Stomach (tissue), 9 donors: Measurements from ENCODE around the gene FNDC11. TPM values are rescaled to one million over a fixed set of nuclear protein-coding genes. Genes with fewer than 3 reads are reported as not detected.

Experiments used
- DNase-seq, 2 donors: peaks; one replicate each; pipeline versions ENCODE4 v3.0.0 to v3.0.0-alpha.2; 2013 to 2019
- H3K27ac ChIP-seq, 5 donors: fragments of 200-600 bp in 4 of 5; sonication (generic) in 4 of 5; one replicate each; pipeline ENCODE4 v1.5.1; 2013 to 2019; ENCODE audit warnings: mild to moderate bottlenecking in 1 of 5, moderate library complexity in 1 of 5
- H3K27me3 ChIP-seq, 3 donors: fragments of 200-600 bp; sonication (generic); one replicate each; pipeline ENCODE4 v1.5.1; 2017 to 2019; ENCODE audit warnings: mixed run types in 1 of 3
- H3K36me3 ChIP-seq, 4 donors: fragments of 200-600 bp; sonication (generic); 1 replicate in 3 of 4; 2 replicates in 1 of 4; pipeline ENCODE4 v1.5.1; 2016 to 2019
- H3K4me1 ChIP-seq, 4 donors: fragments of 200-600 bp; sonication (generic); one replicate each; pipeline ENCODE4 v1.5.1; 2016 to 2019
- H3K4me3 ChIP-seq, 4 donors: fragments of 200-600 bp; sonication (generic) in 3 of 4; one replicate each; pipeline ENCODE4 v1.5.1; 2016 to 2019; ENCODE audit warnings: mild to moderate bottlenecking in 1 of 4
- H3K9me3 ChIP-seq, 4 donors: fragments of 200-600 bp; sonication (generic); one replicate each; pipeline ENCODE4 v1.5.1; 2016 to 2019
- CTCF ChIP-seq, 7 experiments: fragments of 450-650 bp in 4 of 7; fragments of 200-600 bp in 3 of 7; sonication (generic) in 3 of 7; IDR thresholded peaks; one replicate each; pipeline ENCODE4 v1.5.1; 2016 to 2019; ENCODE audit warnings: antibody characterized with exemption in 7 of 7, control low read depth in 2 of 7, mild to moderate bottlenecking in 1 of 7
- EP300 ChIP-seq: sonication (generic); formaldehyde crosslinking; IDR thresholded peaks from one replicate; pipeline ENCODE4 v1.6.1; 2017; ENCODE audit warnings: antibody characterized with exemption
- POLR2A ChIP-seq, 4 donors: fragments of 450-650 bp; IDR thresholded peaks; one replicate each; pipeline ENCODE4 v1.6.1; 2016; ENCODE audit warnings: antibody characterized with exemption in 4 of 4, control low read depth in 2 of 4, mild to moderate bottlenecking in 1 of 4, moderate library complexity in 1 of 4
- POLR2AphosphoS5 ChIP-seq, 3 donors: sonication (generic); formaldehyde crosslinking; IDR thresholded peaks; one replicate each; pipeline ENCODE4 v1.6.1; 2016; ENCODE audit warnings: antibody characterized with exemption in 3 of 3
- WGBS, 5 donors: extraction: QIAGEN DNeasy Blood & Tissue Kit in 3 of 5; methylation state at CpG; one replicate each; pipeline versions ENCODE4 v1.1.5 to v1.1.7; 2013 to 2018; 5-methylcytosine and 5-hydroxymethylcytosine counted together
- intact Hi-C: fragments of 100-400 bp; cut with DNase I; formaldehyde crosslinking; loops from one replicate; pipeline ENCODE4 v1.15.1; 2023; ENCODE audit warnings: low total_unique reads
- polyA plus RNA-seq, 3 donors: library from polyadenylated mRNA; stranded (reverse); fragments of 200-250 nt; gene quantifications; one replicate each; pipeline ENCODE4 v1.2.3, GENCODE V29; 2013
- total RNA-seq, 5 donors: library from RNA; depleted of rRNA; stranded (reverse); fragments of >200 nt; gene quantifications; one replicate each; pipeline versions ENCODE4 v1.1.0 to v1.2.3, GENCODE V29; 2014 to 2016
- donor health status: healthy with polysubstance abuse.
- donor health status: Bipolar disorder and iron deficiency.
- donor health status: healthy.

The FNDC11 gene
- total and polyA plus RNA-seq, 8 donors: 0.25 to 3.1 (median 0.55) TPM; not detected in 3

- intact Hi-C loops: no loop called here
These were observed 661 bp downstream of the FNDC11 start for GRCh38 chr20:63554361-63555278.

GRCh38 chr20:63555661-63556381 is 1.9 kb downstream of the FNDC11 start:
- peaks cover 8 to 23% (median 22%) of the 10 kb centered on the region in 4 donors for H3K4me1 ChIP-seq
- H3K4me3 ChIP-seq: no peak overlapping the region
- peaks cover 0 to 34% (median 0%) of the 10 kb centered on the region in 3 donors for H3K27me3 ChIP-seq
- intact Hi-C loops: no loop called here
- no peak for TF ChIP-seq POLR2AphosphoS5 (IDR thresholded peaks at IDR 0.05)
- TF ChIP-seq POLR2A (IDR thresholded peaks at IDR 0.05): no peak
- TF ChIP-seq EP300: no peak
- no peak for TF ChIP-seq CTCF (IDR thresholded peaks at IDR 0.05)
- no peak for DNase-seq
- no peaks in the 10 kb centered on the region for H3K9me3 ChIP-seq
- no peak overlapping the region for H3K27ac ChIP-seq
- 89 to 95% (median 93%) methylated on average over 22 to 45 of the region's 45 CpGs for WGBS, 5 donors
- peaks cover 21 to 32% (median 27%) of the 10 kb centered on the region in 4 donors for H3K36me3 ChIP-seq

More at GRCh38 chr20:63554361-63555278, 661 bp downstream of the FNDC11 start:
- peaks cover 0 to 46% (median 0%) of the 10 kb centered on the region in 3 donors for H3K27me3 ChIP-seq
- peak in 1 of 2 donors; percentile 66 for DNase-seq
- H3K27ac ChIP-seq: peak overlapping the region in 4 of 5 donors; percentile 37 to 60 (median 52)
- 52 to 77% (median 64%) methylated on average over 29 to 38 of the region's 38 CpGs for WGBS, 5 donors
- H3K4me1 ChIP-seq: peaks cover 8 to 23% (median 22%) of the 10 kb centered on the region in 4 donors
- TF ChIP-seq EP300 (no peak), POLR2AphosphoS5 (IDR thresholded peaks at IDR 0.05) (no peak), CTCF (IDR thresholded peaks at IDR 0.05) (no peak), POLR2A (IDR thresholded peaks at IDR 0.05) (no peak)
- no peaks in the 10 kb centered on the region for H3K9me3 ChIP-seq
- peak overlapping the region; percentile 54 to 73 (median 59) for H3K4me3 ChIP-seq
- H3K36me3 ChIP-seq: peaks cover 10 to 20% (median 15%) of the 10 kb centered on the region in 4 donors

- 70 to 77% (median 76%) methylated on average over 20 to 23 of the region's 23 CpGs for WGBS, 5 donors
- TF ChIP-seq POLR2A (IDR thresholded peaks at IDR 0.05): no peak
- TF ChIP-seq EP300: no peak
- no peak for TF ChIP-seq CTCF (IDR thresholded peaks at IDR 0.05)
- TF ChIP-seq POLR2AphosphoS5 (IDR thresholded peaks at IDR 0.05): no peak
These were observed 3.0 kb downstream of the FNDC11 start for GRCh38 chr20:63556873-63557478.

GRCh38 chr20:63557481-63557891 is 3.5 kb downstream of the FNDC11 start:
- Histone ChIP-seq H3K9me3 (no peaks in the 10 kb centered on the region), H3K36me3 (peaks cover 35 to 49% (median 44%) of the 10 kb centered on the region in 4 donors), H3K27ac (no peak overlapping the region), H3K4me3 (no peak overlapping the region), H3K27me3 (peaks cover 0 to 23% (median 0%) of the 10 kb centered on the region in 3 donors), H3K4me1 (peaks cover 8 to 23% (median 22%) of the 10 kb centered on the region in 4 donors)
- TF ChIP-seq POLR2A (IDR thresholded peaks at IDR 0.05) (no peak), EP300 (no peak), CTCF (IDR thresholded peaks at IDR 0.05) (no peak), POLR2AphosphoS5 (IDR thresholded peaks at IDR 0.05) (no peak)
- intact Hi-C loops: no loop called here
- WGBS, 5 donors: 89 to 92% (median 90%) methylated on average over 16 to 19 of the region's 19 CpGs
- DNase-seq: no peak

More at GRCh38 chr20:63556873-63557478, 3.0 kb downstream of the FNDC11 start:
- Histone ChIP-seq H3K27me3 (peaks cover 0 to 28% (median 0%) of the 10 kb centered on the region in 3 donors), H3K9me3 (no peaks in the 10 kb centered on the region), H3K4me1 (peaks cover 8 to 23% (median 22%) of the 10 kb centered on the region in 4 donors), H3K4me3 (no peak overlapping the region), H3K36me3 (peaks cover 31 to 44% (median 39%) of the 10 kb centered on the region in 4 donors), H3K27ac (no peak overlapping the region)
- intact Hi-C loops: no loop called here
- no peak for DNase-seq
